Glutamatergic neuron (in vitro differentiated cells): ENCODE measurements around the gene RBMX. TPM values are rescaled to one million over a fixed set of nuclear protein-coding genes. Genes with fewer than 3 reads are reported as not detected.

ENCODE experiments used
- DNase-seq: peaks from one replicate; pipeline ENCODE4 v3.0.0; 2022
- H3K27ac Mint-ChIP-seq: one replicate; pipeline ENCODE4 v1.8.0; 2020; ENCODE audit warnings: mild to moderate bottlenecking, mixed read lengths, inconsistent platforms; ENCODE audit not compliant: unreplicated experiment
- H3K27me3 Mint-ChIP-seq: one replicate; pipeline ENCODE4 v1.8.0; 2020; ENCODE audit warnings: mild to moderate bottlenecking, moderate library complexity, mixed read lengths, inconsistent platforms; ENCODE audit not compliant: unreplicated experiment
- H3K36me3 Mint-ChIP-seq: one replicate; pipeline ENCODE4 v1.8.0; 2020; ENCODE audit warnings: mild to moderate bottlenecking, mixed read lengths, inconsistent platforms; ENCODE audit not compliant: unreplicated experiment
- H3K4me1 Mint-ChIP-seq: one replicate; pipeline ENCODE4 v1.8.0; 2020; ENCODE audit warnings: mild to moderate bottlenecking, low read depth, mixed read lengths, inconsistent platforms; ENCODE audit not compliant: unreplicated experiment
- H3K4me3 Mint-ChIP-seq: one replicate; pipeline ENCODE4 v1.8.0; 2020; ENCODE audit warnings: mild to moderate bottlenecking, mixed read lengths, inconsistent platforms; ENCODE audit not compliant: unreplicated experiment
- H3K9me3 Mint-ChIP-seq: one replicate; pipeline ENCODE4 v1.8.0; 2020; ENCODE audit warnings: mild to moderate bottlenecking, moderate library complexity, mixed read lengths, inconsistent platforms; ENCODE audit not compliant: unreplicated experiment
- CTCF ChIP-seq: fragments of 200-600 bp; sonication (generic); IDR thresholded peaks from one replicate; pipeline ENCODE4 v1.5.0; 2021; ENCODE audit not compliant: partially characterized antibody, unreplicated experiment
- total RNA-seq: library from RNA; stranded (reverse); fragmentation: NEBNext Ultra II Directional; extraction: Animal tissue kit (Norgen Biotek cat#: 25700); gene quantifications from one replicate; pipeline ENCODE4 v1.2.1, GENCODE V29; 2021; ENCODE audit not compliant: unreplicated experiment

RBMX gene
- total RNA-seq, 1 donor from 2014 or later = 246 TPM

DNA sequence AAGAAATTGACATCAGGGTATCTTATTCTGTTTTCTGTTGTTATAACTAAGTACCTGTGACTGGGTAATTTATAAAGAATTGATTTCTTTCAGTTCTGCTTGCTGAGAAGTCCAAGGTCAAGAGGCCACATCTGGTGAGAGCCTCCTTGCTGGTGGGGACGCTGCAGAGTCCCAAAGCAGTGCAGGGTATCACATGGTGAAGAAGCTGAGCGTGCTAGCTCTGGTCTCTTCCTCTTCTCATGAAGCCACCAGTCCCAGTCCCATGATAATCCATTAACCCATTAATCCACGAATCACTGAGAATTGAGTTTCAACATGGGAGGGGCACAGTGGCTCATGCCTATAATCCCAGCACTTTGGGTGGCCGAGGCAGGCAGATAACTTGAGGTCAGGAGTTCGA lies 18.0 kb downstream of the RBMX start:
- TF ChIP-seq CTCF = no peak
- Mint-ChIP-seq H3K4me1 (peaks cover 4% of the 10 kb centered on the region), H3K27ac (no peak overlapping the region), H3K9me3 (no peaks in the 10 kb centered on the region), H3K4me3 (no peak overlapping the region), H3K27me3 (no peaks in the 10 kb centered on the region), H3K36me3 (peaks cover 4% of the 10 kb centered on the region)
- DNase-seq = no peak

DNA sequence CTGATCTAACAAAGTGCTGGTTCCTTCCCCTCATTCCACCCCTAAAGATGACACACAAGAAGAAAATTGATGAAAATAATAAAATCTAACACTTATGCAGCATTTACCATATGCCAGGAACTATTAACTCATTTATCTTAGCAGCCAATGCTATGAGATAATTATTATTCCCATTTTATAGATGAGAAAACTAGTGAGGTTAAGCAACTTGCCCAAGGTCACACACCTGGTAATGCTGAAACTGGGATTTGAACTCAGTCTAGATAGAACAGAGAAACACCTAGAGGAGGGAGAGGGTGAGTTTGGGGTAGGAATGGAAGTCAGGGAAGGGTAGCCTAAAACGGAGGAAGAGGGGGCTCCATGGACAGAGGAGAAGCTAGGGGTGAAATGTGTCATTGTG lies 18.6 kb downstream of the RBMX start:
- no peak for TF ChIP-seq CTCF
- DNase-seq = no peak
- Mint-ChIP-seq H3K27me3 (no peaks in the 10 kb centered on the region), H3K4me1 (peaks cover 2% of the 10 kb centered on the region), H3K36me3 (peaks cover 4% of the 10 kb centered on the region), H3K4me3 (no peak overlapping the region), H3K9me3 (no peaks in the 10 kb centered on the region), H3K27ac (peak overlapping the region; percentile 50)

DNA sequence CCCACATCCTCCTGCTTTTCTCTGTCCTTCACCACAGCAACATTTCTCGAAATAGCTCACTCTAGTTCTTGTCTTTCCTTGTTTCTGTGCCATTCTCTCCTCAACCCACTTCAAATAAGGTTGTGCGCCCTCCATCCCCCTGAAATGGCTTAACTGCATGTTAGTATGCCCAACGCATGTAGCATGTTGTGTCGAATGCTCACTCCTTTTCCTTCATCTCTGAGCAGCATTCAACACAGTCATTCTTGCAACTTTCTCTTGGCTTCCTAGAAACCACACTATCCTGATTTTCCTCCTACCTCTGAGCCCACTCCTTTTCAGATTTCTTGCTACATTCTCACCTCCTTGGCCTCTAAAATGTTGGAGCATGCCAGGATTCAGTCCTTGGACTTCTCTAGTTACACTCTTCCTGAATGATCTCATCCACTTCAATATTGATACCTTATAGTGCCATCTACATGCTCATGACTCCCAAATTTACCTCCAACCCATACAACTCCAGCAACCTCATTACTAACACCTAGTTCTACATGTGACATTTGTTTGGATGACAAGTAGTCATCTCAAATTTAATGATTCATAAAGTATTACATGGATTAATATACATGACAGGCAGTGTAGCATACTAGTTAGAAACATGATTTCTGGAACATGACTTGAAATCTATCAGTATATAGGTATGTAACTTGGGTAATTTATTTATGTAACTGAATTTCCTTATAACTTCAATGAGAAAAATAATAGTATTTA lies 22.3 kb downstream of the RBMX start:
- TF ChIP-seq CTCF = no peak
- Mint-ChIP-seq H3K9me3 (peaks cover 3% of the 10 kb centered on the region), H3K4me3 (no peak overlapping the region), H3K4me1 (peaks cover 2% of the 10 kb centered on the region), H3K36me3 (peaks cover 4% of the 10 kb centered on the region), H3K27ac (no peak overlapping the region), H3K27me3 (no peaks in the 10 kb centered on the region)
- no peak for DNase-seq

GRCh38 chrX:136856551-136856950 lies 24.0 kb downstream of the RBMX start:
- TF ChIP-seq CTCF = no peak
- Mint-ChIP-seq H3K27ac (no peak overlapping the region), H3K4me3 (no peak overlapping the region), H3K4me1 (peaks cover 2% of the 10 kb centered on the region), H3K27me3 (no peaks in the 10 kb centered on the region), H3K9me3 (peaks cover 3% of the 10 kb centered on the region), H3K36me3 (no peaks in the 10 kb centered on the region)
- DNase-seq = no peak

GRCh38 chrX:136856050-136856449 lies 24.5 kb downstream of the RBMX start:
- TF ChIP-seq CTCF = no peak
- H3K27me3 Mint-ChIP-seq = no peaks in the 10 kb centered on the region
- no peaks in the 10 kb centered on the region for H3K36me3 Mint-ChIP-seq
- H3K9me3 Mint-ChIP-seq = peaks cover 3% of the 10 kb centered on the region
- no peak overlapping the region for H3K27ac Mint-ChIP-seq
- peaks cover 2% of the 10 kb centered on the region for H3K4me1 Mint-ChIP-seq
- DNase-seq = no peak
- no peak overlapping the region for H3K4me3 Mint-ChIP-seq
